ENCODE measurements around the gene CENPF. TPM values are rescaled to one million over a fixed set of nuclear protein-coding genes. Genes with fewer than 3 reads are reported as not detected.

CENPF gene
- total RNA-seq, 2 experiments from 2014 or later, result 110 to 173 TPM

GRCh38 chr1:214643030-214643429 is 40.0 kb downstream of the CENPF start:
- POLR2A ChIA-PET, result interaction anchor here (0.6 to 0.8 kb wide), 3 partner anchors 9 to 27 kb away, joined by 3 to 5 read pairs (median 4); no protein-coding TSS in a partner anchor
- intact Hi-C loops (cut with micrococcal nuclease; ENCODE audit: unreplicated experiment), result no loop called here

GRCh38 chr1:214645712-214646111 is 42.7 kb downstream of the CENPF start:
- Histone ChIP-seq H3K4me3 (ENCODE audit: low read depth, low read length, poor library complexity, severe bottlenecking) (no peak overlapping the region), H3K79me2 (ENCODE audit: insufficient read depth, low read depth, low read length) (0 out of 2 replicates have a peak, but pooled peaks cover 4% of the 10 kb centered on the region), H3K4me2 (ENCODE audit: low read length) (no peak overlapping the region), H3K9me2 (ENCODE audit: insufficient read depth, low read length) (no peaks in the 10 kb centered on the region), H3K9me3 (ENCODE audit: low read length) (no peaks in the 10 kb centered on the region), H2AFZ (ENCODE audit: low read length) (no peak overlapping the region), H3K4me1 (ENCODE audit: insufficient read depth, low read length, poor library complexity, severe bottlenecking) (peaks cover 5% of the 10 kb centered on the region), H3K27ac (ENCODE audit: low read depth, low read length, poor library complexity, severe bottlenecking) (no peak overlapping the region), H3K36me3 (ENCODE audit: insufficient read depth, low read length) (peaks cover 100% of the 10 kb centered on the region), H4K20me1 (ENCODE audit: insufficient read depth, low read length) (no peaks in the 10 kb centered on the region)
- intact Hi-C loops (cut with micrococcal nuclease; ENCODE audit: unreplicated experiment), result no loop called here
- BruUV-seq (replicated peaks), result no TSS peak
- TF ChIP-seq CTCF (conservative IDR thresholded peaks at IDR 0.05; ENCODE audit: low read length) (no peak), EZH2phosphoT487 (IDR thresholded peaks at IDR 0.05; ENCODE audit: borderline replicate concordance, low read depth, low read length) (no peak)
- CTCF ChIA-PET (ENCODE audit: unreplicated experiment), result no interaction called here
- no peak for DNase-seq (ENCODE audit: low spot score)
- POLR2A ChIA-PET, result interaction anchor here (0.6 to 2.7 kb wide), 4 partner anchors 8 to 20 kb away, joined by 3 to 11 read pairs (median 4); no protein-coding TSS in a partner anchor

More at GRCh38 chr1:214643030-214643429, 40.0 kb downstream of the CENPF start:
- CTCF ChIA-PET (ENCODE audit: unreplicated experiment), result no interaction called here
- Histone ChIP-seq H3K9me2 (ENCODE audit: insufficient read depth, low read length) (no peaks in the 10 kb centered on the region), H3K79me2 (ENCODE audit: insufficient read depth, low read depth, low read length) (0 out of 2 replicates have a peak, but pooled peaks cover 4% of the 10 kb centered on the region), H3K4me1 (ENCODE audit: insufficient read depth, low read length, poor library complexity, severe bottlenecking) (peaks cover 5% of the 10 kb centered on the region), H4K20me1 (ENCODE audit: insufficient read depth, low read length) (no peaks in the 10 kb centered on the region), H3K36me3 (ENCODE audit: insufficient read depth, low read length) (peaks cover 100% of the 10 kb centered on the region), H3K4me3 (ENCODE audit: low read depth, low read length, poor library complexity, severe bottlenecking) (no peak overlapping the region), H3K9me3 (ENCODE audit: low read length) (no peaks in the 10 kb centered on the region), H3K4me2 (ENCODE audit: low read length) (no peak overlapping the region), H3K27ac (ENCODE audit: low read depth, low read length, poor library complexity, severe bottlenecking) (no peak overlapping the region), H2AFZ (ENCODE audit: low read length) (no peak overlapping the region)
- DNase-seq (ENCODE audit: low spot score), result no peak
- no TSS peak for BruUV-seq (replicated peaks)
- no peak for TF ChIP-seq CTCF (conservative IDR thresholded peaks at IDR 0.05; ENCODE audit: low read length)
- no peak for TF ChIP-seq EZH2phosphoT487 (IDR thresholded peaks at IDR 0.05; ENCODE audit: borderline replicate concordance, low read depth, low read length)

- Histone ChIP-seq H3K9me3 (ENCODE audit: low read length) (no peaks in the 10 kb centered on the region), H3K4me3 (ENCODE audit: low read depth, low read length, poor library complexity, severe bottlenecking) (no peak overlapping the region), H3K4me1 (ENCODE audit: insufficient read depth, low read length, poor library complexity, severe bottlenecking) (no peaks in the 10 kb centered on the region), H3K27ac (ENCODE audit: low read depth, low read length, poor library complexity, severe bottlenecking) (no peak overlapping the region), H3K36me3 (ENCODE audit: insufficient read depth, low read length) (peaks cover 99% of the 10 kb centered on the region), H2AFZ (ENCODE audit: low read length) (no peak overlapping the region), H3K79me2 (ENCODE audit: insufficient read depth, low read depth, low read length) (0 out of 2 replicates have a peak, but pooled peaks cover 2% of the 10 kb centered on the region), H3K9me2 (ENCODE audit: insufficient read depth, low read length) (no peaks in the 10 kb centered on the region), H4K20me1 (ENCODE audit: insufficient read depth, low read length) (no peaks in the 10 kb centered on the region), H3K4me2 (ENCODE audit: low read length) (no peak overlapping the region)
- ChIA-PET POLR2A (interaction anchor here (1.2 to 1.5 kb wide), 2 partner anchors 11 to 14 kb away, joined by 3 to 8 read pairs; no protein-coding TSS in a partner anchor), CTCF (ENCODE audit: unreplicated experiment) (no interaction called here)
- no peak for DNase-seq (ENCODE audit: low spot score)
- TF ChIP-seq CTCF (conservative IDR thresholded peaks at IDR 0.05; ENCODE audit: low read length) (no peak), EZH2phosphoT487 (IDR thresholded peaks at IDR 0.05; ENCODE audit: borderline replicate concordance, low read depth, low read length) (no peak)
- intact Hi-C loops (cut with micrococcal nuclease; ENCODE audit: unreplicated experiment), result no loop called here
- BruUV-seq (replicated peaks), result no TSS peak
These were observed 45.8 kb downstream of the CENPF start for GRCh38 chr1:214648801-214649200.

Measured in OCI-LY7 (cell line).